T1000 (cell line): ENCODE measurements around the gene GNB1L.

Experiments used
- DNase-seq: peaks from one replicate; lab custom pipeline; 2025; ENCODE audit warnings: mixed read lengths; lab: John Stamatoyannopoulos, UW

The GNB1L gene

GRCh38 chr22:19760951-19761724, 93.5 kb downstream of the GNB1L start:
- DNase-seq, result no peak

DNA sequence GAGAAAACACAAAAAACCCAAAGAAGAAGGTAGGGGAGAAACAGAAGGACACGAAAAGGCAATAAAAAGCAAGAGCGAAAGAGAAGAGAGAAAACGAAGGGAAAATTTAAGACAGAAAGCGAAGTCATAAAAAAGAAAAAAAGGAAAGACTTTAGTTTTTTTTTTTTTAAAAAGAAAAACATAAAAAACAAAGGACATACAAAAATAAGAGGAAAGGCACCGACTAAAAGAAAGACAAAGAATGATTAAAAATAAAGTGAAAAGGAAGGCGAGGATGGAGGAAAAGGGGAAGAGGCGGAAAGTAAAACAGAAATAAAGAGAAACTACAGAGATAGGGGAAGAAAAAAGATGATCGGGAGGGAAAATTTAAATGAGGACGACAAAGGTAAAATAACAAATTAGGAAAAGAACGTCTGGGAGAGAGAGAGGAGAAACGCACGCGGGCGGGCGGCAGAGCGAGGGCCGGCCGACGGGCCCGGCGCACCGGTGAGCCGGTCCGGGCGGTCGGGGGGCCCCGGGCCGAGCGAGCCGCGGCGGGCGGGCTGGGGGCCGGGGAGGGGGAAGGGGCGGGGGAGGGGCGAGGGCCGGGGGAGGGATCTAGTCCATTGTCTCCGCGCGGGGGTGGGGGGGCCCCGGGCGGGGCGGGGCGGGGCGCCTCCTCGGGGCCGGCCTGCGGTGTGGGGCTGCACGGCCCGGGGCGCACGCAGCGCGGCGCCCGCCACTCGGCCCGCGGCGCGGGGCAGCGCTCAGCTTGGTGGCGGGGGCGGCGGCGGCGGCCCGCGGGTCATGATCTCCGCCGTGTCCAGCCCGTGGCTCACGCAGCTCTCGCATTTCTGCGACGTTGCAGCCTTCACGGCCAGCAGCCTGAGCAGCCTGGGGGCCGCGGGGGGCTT, 94.4 kb downstream of the GNB1L start, which contains the start of gene TBX1:
TBX1 (plus strand) TSS at position 721 of the 893 bp plus-strand sequence; CDS start at position 787, 66 bp downstream.
- DNase-seq, result no peak

DNA sequence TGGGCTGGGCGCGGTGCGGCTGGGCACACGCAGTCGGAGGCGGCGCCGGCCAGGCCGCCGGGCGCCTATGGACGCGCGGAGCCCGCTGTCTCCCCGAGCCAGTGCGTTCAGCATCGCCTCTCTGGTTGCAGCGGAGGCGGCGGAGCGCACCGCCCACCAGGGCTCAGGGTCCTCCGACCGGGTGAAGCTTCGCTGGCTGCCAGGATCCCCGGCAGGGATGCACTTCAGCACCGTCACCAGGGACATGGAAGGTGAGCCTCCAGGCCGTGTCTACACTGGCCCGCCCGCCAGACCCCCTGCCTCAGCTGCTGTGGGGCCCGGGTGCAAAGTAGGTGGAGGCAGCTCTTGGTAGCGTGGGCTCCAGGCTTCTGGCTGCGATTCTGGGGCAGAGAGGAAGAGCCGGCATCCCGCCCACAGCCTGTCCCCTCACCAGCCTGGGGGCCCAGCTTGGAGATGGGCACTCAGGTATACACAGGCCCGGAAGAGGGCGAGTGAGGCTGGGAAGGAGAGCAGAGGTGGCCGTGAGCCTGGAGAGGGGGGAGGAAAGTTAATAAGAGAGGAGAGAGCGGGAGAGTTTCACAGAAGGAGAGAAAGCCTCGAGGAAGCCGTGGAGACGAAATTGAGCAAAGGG, 95.1 kb downstream of the GNB1L start:
- DNase-seq, result no peak

GRCh38 chr22:19758896-19759426, 95.7 kb downstream of the GNB1L start:
- no peak for DNase-seq

- DNase-seq, result no peak
These were observed 96.4 kb downstream of the GNB1L start for GRCh38 chr22:19757985-19758895.

DNA sequence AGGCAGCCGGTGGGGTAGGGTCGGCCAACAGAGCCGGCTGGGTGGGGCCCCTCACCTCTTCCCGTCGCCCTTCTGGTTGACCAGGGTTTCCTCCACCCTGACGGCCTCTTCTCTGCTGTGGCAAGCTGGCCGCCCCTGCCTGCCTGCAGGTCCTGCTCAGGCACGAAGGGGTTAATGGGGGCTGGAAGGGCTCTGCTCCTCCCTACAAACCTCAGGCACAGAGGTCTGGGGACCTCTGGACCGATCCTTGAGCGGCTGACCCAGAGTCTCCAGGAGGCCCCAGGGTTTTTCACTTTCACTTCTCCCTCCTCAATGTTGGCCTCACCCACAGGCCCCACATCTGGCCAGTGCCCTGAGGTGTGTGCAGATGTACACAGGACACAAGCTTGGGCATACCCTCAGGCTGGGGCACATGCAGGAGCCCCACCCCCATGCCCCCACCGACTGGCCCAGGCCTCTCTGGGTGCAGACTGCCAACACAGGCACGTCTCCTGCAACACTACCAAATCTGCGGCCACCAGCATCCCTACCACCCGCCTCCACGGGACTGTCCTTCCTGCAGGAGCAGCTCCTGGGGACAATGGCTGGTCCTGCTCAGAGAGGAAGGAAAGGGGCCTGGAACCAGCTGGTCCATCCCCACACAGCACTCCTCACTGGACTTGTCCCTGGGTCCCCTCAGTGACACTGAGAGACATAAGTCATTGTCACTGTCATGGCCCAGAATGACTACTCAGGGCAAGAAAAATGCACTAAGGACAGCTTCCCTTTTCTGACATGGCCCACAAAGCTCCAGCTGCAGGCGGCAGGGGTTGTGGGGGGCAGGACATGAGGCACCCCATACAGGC, 97.3 kb downstream of the GNB1L start:
- DNase-seq, result no peak

GRCh38 chr22:19756288-19757128, 98.2 kb downstream of the GNB1L start:
- no peak for DNase-seq

- no peak for DNase-seq
These were observed 98.9 kb downstream of the GNB1L start for GRCh38 chr22:19755722-19756287.

DNA sequence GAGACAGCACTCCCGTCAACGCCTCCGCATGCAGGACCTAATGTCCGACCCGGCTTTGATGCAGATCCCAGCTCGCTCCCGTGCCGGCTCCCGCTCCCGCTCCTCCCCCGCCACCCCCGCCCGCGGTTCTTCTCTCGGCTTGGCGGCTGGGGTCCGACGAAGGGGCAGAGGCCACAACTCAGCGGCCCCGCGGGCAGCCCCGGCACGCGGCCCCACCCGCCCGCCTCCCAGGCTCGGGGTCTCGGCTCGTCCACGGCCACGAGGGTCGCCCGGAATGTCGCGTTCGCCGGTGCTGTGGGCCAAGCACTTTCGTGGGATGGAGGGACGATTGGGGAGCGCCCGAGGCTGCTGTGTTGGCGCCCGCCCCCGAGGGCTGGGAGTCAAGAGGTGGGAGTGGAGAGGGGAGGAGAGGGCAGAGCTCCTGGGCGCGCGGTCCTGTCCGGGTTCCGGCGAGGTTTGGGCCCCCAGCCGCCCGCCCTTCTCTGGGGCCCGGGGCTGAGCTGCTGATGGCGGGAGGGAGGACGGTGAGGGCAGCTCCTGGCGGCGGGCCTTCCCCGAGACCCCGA, 99.4 kb downstream of the GNB1L start:
- no peak for DNase-seq

DNA sequence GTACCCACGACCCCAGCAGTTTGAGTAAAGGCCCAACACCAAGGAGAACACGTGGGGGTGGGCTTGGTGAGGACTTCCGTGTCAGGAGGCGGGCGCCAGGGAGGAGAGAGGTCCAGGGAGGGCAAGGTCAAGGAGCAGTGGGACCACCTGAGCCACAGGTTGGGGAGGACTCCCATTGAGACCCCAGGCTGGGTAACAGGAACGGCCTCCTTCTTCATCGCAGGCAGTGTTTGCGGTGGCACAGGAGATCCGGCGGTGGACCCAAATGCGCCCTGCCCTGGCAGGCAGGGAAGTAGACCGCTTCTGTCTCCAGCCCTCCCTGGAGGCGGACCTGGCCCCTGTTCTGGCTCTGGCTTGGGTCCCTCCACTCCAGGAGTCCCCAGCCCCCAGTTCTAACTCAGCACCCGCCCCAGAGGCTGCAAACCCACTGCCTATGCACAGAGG, 100.0 kb downstream of the GNB1L start:
- DNase-seq, result no peak

GRCh38 chr22:19753996-19754700, 100.5 kb downstream of the GNB1L start:
- no peak for DNase-seq

DNA sequence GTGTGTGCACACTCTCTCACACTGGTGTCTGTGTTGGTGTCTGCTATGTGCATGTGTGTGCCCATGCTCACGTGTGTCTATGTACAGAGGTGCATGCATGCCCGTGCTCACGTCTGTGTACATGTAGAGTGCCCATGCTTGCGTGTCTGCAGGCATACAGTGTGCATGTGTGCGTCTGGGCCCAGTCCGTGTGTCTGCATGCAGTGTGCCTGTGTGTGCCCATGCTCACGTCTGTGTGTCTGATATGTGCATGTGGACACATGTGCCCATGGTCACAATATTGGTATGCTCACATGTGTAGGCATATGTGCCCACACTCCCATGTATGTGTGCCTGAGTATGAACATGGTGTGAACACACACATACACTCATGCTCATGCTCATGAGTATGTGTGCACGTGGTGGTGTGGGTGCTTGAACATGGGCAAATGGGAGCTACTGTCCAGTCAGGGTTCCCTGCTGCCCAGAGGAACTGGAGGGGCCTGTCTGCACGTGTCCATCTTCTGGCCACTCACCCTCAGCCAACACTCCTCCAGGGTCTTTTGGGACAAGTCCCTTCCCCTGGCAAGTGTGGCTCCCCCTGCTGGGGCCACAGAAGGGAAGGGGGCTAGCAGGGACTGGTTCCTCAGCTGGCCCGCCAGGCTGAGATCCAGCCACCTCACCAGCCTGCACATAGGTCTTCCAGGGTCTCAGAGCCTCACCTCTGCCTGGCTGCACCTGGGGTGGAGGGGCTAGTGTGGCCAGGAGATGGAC, 101.4 kb downstream of the GNB1L start:
- no peak for DNase-seq

GRCh38 chr22:19751497-19752245, 103.0 kb downstream of the GNB1L start:
- DNase-seq, result no peak

- DNase-seq, result no peak
These were observed 103.9 kb downstream of the GNB1L start for GRCh38 chr22:19750507-19751490.

DNA sequence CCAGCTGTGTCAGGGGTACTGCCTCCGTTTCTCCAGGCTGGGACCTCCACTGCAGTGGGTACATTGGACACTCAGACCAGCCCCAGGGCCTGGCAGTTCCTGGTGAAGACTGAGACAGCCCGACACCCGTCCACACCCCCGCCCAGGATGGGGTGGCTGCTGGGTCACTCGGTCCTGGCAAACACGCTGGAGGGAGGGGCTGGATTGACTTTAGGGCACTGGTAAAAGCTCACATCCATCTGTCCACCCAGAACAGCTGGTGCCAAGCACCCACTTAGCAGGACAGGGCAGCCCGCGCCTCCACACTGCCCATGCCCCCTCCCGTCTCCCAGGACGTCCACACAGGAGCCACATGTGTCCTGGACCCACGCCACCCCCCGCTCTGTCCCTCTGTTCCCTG, 104.8 kb downstream of the GNB1L start:
- no peak for DNase-seq
